ENCODE data around the gene DCTN3. TPM values are rescaled to one million over a fixed set of nuclear protein-coding genes. Genes with fewer than 3 reads are reported as not detected.

Gene DCTN3
- total and polyA plus RNA-seq, 10 of the 15 experiments (the other 5 are each of a cell fraction or from before 2014, with no cell fraction given): 19.0 to 120 (median 71.8) TPM

GRCh38 chr9:34655394-34655793 is 35.1 kb upstream of the DCTN3 start:
- RAD21 ChIA-PET (ENCODE audit: unreplicated experiment): no interaction called here
- BruUV-seq (replicated peaks): no TSS peak
- Histone ChIP-seq H3K9ac (ENCODE audit: control insufficient read depth, insufficient read depth, low read length) (no peak overlapping the region), H4K20me1 (ENCODE audit: control insufficient read depth, insufficient read depth) (no peaks in the 10 kb centered on the region), H3K9me3 (replicated peaks; ENCODE audit: control insufficient read depth, insufficient read depth, low read length) (no peaks in the 10 kb centered on the region), H3K27me3 (replicated peaks in 1 of 2; ENCODE audit: control insufficient read depth in 2 of 2, insufficient read depth in 2 of 2, low read length in 1 of 2) (no peaks in the 10 kb centered on the region), H2AFZ (ENCODE audit: control insufficient read depth, low read depth, low read length) (no peak overlapping the region), H3K36me3 (ENCODE audit: control insufficient read depth in 2 of 2, insufficient read depth in 2 of 2, low read length in 1 of 2) (peaks cover 0 to 4% of the 10 kb centered on the region in 2 experiments; a peak in 2 of 4 replicates), H3K27ac (ENCODE audit: control insufficient read depth, insufficient read depth) (no peak overlapping the region), H3K4me3 (no peak overlapping the region), H3K4me2 (ENCODE audit: control insufficient read depth, insufficient read depth) (no peak overlapping the region), H3K79me2 (ENCODE audit: control insufficient read depth, insufficient read depth, low read length) (no peaks in the 10 kb centered on the region), H3K4me1 (ENCODE audit: control insufficient read depth, insufficient read depth, low read length) (peaks cover 5% of the 10 kb centered on the region)
- SMC1A ChIA-PET (ENCODE audit: uncharacterized antibody, unreplicated experiment): interaction anchor here (1.0 kb wide), 1 partner anchor 9 kb away, joined by 3 read pairs; the partner anchor contains the start of gene GALT
- DNase-seq (ENCODE audit: low read depth, low spot score) (no peak), ATAC-seq (no peak), FAIRE-seq (no peak)
- in situ Hi-C loops (cut with MboI): no loop called here
- POLR2A ChIA-PET: no interaction called here
- 76% methylated on average over 5 of the region's 5 CpGs for WGBS (ENCODE audit: insufficient coverage, insufficient replicate concordance, low lambda C conversion rate, missing lambda C conversion rate)
- intact Hi-C loops (cut with micrococcal nuclease; ENCODE audit: unreplicated experiment): no loop called here
- CTCF ChIA-PET: interaction anchor here (1.0 to 1.8 kb wide), 2 partner anchors 10 to 11 kb away, joined by 3 to 5 read pairs; no protein-coding TSS in a partner anchor
- TF ChIP-seq YBX1 (IDR thresholded peaks at IDR 0.05): no peak
- no peak for TF ChIP-seq TCF12 (IDR thresholded peaks at IDR 0.05; ENCODE audit: low read depth, low read length)
- TF ChIP-seq POLR2A (IDR thresholded peaks at IDR 0.05; ENCODE audit: low read depth, low read length): no peak
- TF ChIP-seq MTA2 (IDR thresholded peaks at IDR 0.05; ENCODE audit: low read depth): no peak
- TF ChIP-seq BCL3 (IDR thresholded peaks at IDR 0.05; ENCODE audit: borderline replicate concordance, insufficient read depth, low read depth, low read length, poor library complexity, severe bottlenecking): no peak
- no peak for TF ChIP-seq RAD21 (IDR thresholded peaks at IDR 0.05; ENCODE audit: insufficient read depth, low read depth, low read length)
- TF ChIP-seq ZSCAN29 (IDR thresholded peaks at IDR 0.05): no peak
- TF ChIP-seq ATF3 (IDR thresholded peaks at IDR 0.05; ENCODE audit: borderline replicate concordance, extremely low read depth, low read depth, low read length): no peak
- TF ChIP-seq RELA (IDR thresholded peaks at IDR 0.05; ENCODE audit: borderline replicate concordance, partially characterized antibody): no peak
- no peak for TF ChIP-seq ZBTB40 (IDR thresholded peaks at IDR 0.05; ENCODE audit: borderline replicate concordance)
- no peak for TF ChIP-seq RELB (IDR thresholded peaks at IDR 0.05; ENCODE audit: low read depth)
- no peak for TF ChIP-seq HSF1 (IDR thresholded peaks at IDR 0.05; ENCODE audit: low read depth, low read length)
- no peak for TF ChIP-seq JUNB (IDR thresholded peaks at IDR 0.05)
- TF ChIP-seq MAX (IDR thresholded peaks at IDR 0.05; ENCODE audit: low read depth, low read length): no peak

Data from GM12878 (cell line).